ENCODE results near the gene PASD1.

Gene PASD1

DNA sequence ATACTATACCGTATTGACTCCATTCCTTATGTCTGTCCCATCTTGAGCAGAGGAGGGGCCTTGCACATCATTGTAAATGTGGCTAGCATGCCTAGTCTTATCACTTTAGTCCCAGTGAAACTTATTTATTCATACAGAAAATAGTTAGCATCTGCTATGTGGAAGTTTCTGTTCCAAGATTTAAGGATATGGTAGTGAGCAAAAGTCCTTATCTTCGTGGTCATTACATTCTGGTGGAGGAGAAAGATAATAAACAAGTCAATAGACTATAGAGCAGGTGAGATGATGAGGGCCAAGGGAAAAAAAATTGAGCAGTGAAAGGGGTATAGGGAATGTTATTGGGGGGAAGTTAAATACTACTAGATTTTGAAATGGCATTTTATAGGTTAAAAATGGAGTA is 68.3 kb downstream of the PASD1 start:
- TF ChIP-seq, protein P1, sequence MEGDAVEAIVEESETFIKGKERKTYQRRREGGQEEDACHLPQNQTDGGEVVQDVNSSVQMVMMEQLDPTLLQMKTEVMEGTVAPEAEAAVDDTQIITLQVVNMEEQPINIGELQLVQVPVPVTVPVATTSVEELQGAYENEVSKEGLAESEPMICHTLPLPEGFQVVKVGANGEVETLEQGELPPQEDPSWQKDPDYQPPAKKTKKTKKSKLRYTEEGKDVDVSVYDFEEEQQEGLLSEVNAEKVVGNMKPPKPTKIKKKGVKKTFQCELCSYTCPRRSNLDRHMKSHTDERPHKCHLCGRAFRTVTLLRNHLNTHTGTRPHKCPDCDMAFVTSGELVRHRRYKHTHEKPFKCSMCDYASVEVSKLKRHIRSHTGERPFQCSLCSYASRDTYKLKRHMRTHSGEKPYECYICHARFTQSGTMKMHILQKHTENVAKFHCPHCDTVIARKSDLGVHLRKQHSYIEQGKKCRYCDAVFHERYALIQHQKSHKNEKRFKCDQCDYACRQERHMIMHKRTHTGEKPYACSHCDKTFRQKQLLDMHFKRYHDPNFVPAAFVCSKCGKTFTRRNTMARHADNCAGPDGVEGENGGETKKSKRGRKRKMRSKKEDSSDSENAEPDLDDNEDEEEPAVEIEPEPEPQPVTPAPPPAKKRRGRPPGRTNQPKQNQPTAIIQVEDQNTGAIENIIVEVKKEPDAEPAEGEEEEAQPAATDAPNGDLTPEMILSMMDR (IDR thresholded peaks at IDR 0.05; ENCODE audit: low read depth, low read length), result no peak
- no peak overlapping the region for H3K4me3 ChIP-seq (replicated peaks in 1 of 2; ENCODE audit: low read depth in 2 of 2, low read length in 2 of 2)
- no peak for DNase-seq (ENCODE audit: low read depth in 2 of 2)

DNA sequence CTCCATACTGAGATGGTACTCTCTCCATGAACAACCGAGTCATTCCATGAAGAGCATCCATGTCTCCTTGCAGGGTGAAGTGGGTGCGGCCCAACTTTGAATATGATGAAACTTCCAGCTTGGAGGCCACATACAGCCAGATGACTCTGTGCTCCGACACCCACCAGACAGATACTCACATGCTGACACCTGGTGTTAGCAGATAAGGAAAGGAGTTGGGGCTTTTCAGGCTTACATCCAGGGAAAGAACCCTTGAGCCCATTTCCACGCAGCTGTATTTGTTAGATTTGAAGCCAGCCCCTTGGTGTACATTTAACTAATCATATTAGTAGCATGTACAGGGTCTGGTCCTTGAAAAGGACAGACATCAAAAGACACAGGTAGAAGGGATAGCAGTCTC is 69.7 kb downstream of the PASD1 start:
- DNase-seq (ENCODE audit: low read depth in 2 of 2), result no peak
- no peak overlapping the region for H3K4me3 ChIP-seq (replicated peaks in 1 of 2; ENCODE audit: low read depth in 2 of 2, low read length in 2 of 2)
- TF ChIP-seq, protein P1 (IDR thresholded peaks at IDR 0.05; ENCODE audit: low read depth, low read length), result no peak

DNA sequence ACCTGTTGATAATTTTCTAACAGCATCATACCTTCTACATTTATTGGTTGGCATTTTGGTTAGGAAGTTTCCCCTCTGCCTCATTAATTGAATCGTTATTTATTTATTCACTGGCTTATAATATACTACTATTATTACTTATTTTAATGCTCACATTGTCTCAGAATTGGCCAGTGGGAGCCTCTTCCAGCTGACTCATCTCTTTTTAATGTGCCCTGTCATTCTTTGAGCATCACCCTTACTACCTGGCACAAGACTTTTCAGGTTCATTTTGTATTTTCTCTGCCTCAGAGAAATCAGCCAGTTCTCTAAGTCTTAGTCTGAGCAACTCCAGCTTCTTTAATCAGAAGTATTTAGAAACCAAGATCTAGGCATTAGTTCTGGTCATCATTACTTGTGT is 71.5 kb downstream of the PASD1 start:
- TF ChIP-seq, protein P1 (IDR thresholded peaks at IDR 0.05; ENCODE audit: low read depth, low read length), result no peak
- H3K4me3 ChIP-seq (replicated peaks in 1 of 2; ENCODE audit: low read depth in 2 of 2, low read length in 2 of 2), result no peak overlapping the region
- DNase-seq (ENCODE audit: low read depth in 2 of 2), result no peak

DNA sequence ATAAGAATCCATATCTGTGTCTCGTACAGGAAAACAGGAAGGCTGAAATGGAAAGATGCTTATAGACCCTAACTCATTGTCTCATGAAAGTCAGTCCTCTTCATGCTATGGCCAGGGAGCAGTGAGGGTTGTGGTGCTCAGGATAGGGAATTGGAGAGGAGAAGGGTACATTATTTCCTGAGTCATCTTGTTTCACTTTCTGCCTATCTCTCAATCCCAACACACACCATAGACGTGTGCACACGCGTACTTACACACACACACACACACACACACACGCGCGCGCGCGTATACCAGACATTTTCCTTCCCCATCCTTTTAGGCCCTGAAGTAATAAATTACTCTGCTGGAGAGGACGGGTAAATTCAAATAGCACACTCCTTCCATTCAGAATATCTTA is 78.1 kb downstream of the PASD1 start:
- H3K4me3 ChIP-seq (replicated peaks in 1 of 2; ENCODE audit: low read depth in 2 of 2, low read length in 2 of 2), result no peak overlapping the region
- no peak for DNase-seq (ENCODE audit: low read depth in 2 of 2)
- TF ChIP-seq, protein P1 (IDR thresholded peaks at IDR 0.05; ENCODE audit: low read depth, low read length), result no peak

DNA sequence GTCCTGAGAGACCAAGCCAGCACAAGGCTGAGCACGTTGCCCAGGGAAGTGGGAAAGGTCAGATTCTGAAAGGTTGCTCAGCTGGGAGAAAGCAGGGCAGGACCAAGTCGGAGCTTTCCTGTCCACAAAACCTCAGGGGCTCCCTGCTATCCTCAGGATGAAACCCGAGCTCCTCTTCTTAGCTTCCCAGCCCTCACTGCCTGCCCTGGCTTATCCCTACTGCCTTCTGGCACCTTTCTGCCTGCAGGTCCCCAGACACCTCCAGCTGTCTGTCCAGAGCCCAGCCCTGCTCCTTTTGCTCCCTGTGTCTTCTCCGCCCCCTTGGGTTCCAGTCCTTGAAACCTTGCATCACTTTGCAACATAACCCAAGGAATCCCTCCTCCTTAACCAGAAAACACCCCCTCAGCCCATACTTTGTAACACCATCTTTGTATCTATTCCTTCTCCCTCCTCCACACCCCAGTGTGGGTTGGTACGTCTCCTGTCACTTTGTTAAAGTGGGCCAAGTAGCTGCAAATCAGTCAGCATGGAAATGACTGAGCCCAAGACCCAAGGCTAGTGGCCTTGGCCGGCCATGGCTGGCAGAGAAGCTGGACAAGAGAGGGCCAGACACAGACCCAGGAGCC is 111.8 kb downstream of the PASD1 start:
- H3K4me3 ChIP-seq (replicated peaks in 1 of 2; ENCODE audit: low read depth in 2 of 2, low read length in 2 of 2), result no peak overlapping the region
- TF ChIP-seq, protein P1 (IDR thresholded peaks at IDR 0.05; ENCODE audit: low read depth, low read length), result no peak
- no peak for DNase-seq (ENCODE audit: low read depth in 2 of 2)

DNA sequence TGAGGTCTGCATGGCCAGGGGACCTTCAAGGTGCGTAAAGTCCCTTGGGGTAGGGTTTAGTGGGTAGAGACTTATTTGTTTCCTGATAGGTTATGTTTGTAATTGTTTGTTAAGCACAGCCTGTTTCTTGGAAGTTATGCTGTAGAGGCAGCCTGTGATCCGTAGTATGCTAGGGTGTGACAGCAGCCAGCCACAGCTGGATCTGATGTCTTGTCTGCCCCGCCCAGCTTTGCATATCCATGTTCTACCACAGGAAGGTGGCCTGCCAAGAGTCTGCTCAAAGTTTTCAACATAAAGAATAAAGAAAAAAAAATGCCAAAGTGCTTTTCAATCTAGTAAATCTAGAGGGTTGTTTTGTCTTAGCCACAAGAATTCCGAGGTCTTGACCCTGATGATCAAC is 112.7 kb downstream of the PASD1 start:
- DNase-seq (ENCODE audit: low read depth in 2 of 2), result no peak
- H3K4me3 ChIP-seq (replicated peaks in 1 of 2; ENCODE audit: low read depth in 2 of 2, low read length in 2 of 2), result no peak overlapping the region
- TF ChIP-seq, protein P1 (IDR thresholded peaks at IDR 0.05; ENCODE audit: low read depth, low read length), result no peak

All from cardiac fibroblast (primary cell).